AG10803 (cell line): ENCODE data around the gene OR2T4.

Source experiments
- DNase-seq: peaks from one replicate; pipeline ENCODE4 v3.0.0; 2010; ENCODE audit warnings: low read depth
- H3K4me3 ChIP-seq: 2 replicates; pipeline ENCODE4 v1.5.1; 2011; ENCODE audit warnings: mild to moderate bottlenecking, low read length, control low read depth
- CTCF ChIP-seq: conservative IDR thresholded peaks from 2 replicates; pipeline ENCODE4 v1.5.1; 2011; ENCODE audit warnings: mild to moderate bottlenecking, low read length, control low read depth, inconsistent platforms

OR2T4 gene

GRCh38 chr1:248361121-248361715 lies at the start of gene OR2T4:
TSS of gene OR2T4 (plus strand) at chr1:248361665. CDS start at chr1:248361665, 0 bp downstream.
- no peak within 1 kb of the TSS for H3K4me3 ChIP-seq
- no peak for TF ChIP-seq CTCF
- DNase-seq: no peak

- no peak for DNase-seq
- no peak overlapping the region for H3K4me3 ChIP-seq
- no peak for TF ChIP-seq CTCF
Measured at GRCh38 chr1:248316796-248317195, 44.7 kb upstream of the OR2T4 start.

GRCh38 chr1:248324468-248324867 lies 37.0 kb upstream of the OR2T4 start, which contains the start of gene OR2M7:
TSS of gene OR2M7 (minus strand) at chr1:248324568. CDS start at chr1:248324568, 0 bp downstream.
- TF ChIP-seq CTCF: no peak
- no peak for DNase-seq
- H3K4me3 ChIP-seq: no peak within 1 kb of the TSS

- H3K4me3 ChIP-seq: no peak overlapping the region
- TF ChIP-seq CTCF: no peak
- no peak for DNase-seq
Measured at GRCh38 chr1:248343451-248343850, 18.0 kb upstream of the OR2T4 start.

GRCh38 chr1:248348475-248348874 lies 13.0 kb upstream of the OR2T4 start, which contains the start of gene OR14C36:
TSS of gene OR14C36 (plus strand) at chr1:248348775. CDS start at chr1:248348775, 0 bp downstream.
- TF ChIP-seq CTCF: no peak
- DNase-seq: no peak
- no peak within 1 kb of the TSS for H3K4me3 ChIP-seq

- H3K4me3 ChIP-seq: no peak overlapping the region
- TF ChIP-seq CTCF: no peak
- no peak for DNase-seq
Measured at GRCh38 chr1:248359415-248359814, 2.0 kb upstream of the OR2T4 start.

GRCh38 chr1:248366609-248367008 lies 5.1 kb downstream of the OR2T4 start:
- no peak for DNase-seq
- TF ChIP-seq CTCF: no peak
- no peak overlapping the region for H3K4me3 ChIP-seq
